Endometrial microvascular endothelial cells (primary cell): Measurements from ENCODE around the gene PEX5L. TPM values are rescaled to one million over a fixed set of nuclear protein-coding genes. Genes with fewer than 3 reads are reported as not detected.

Experiments
- in situ Hi-C: cut with HindIII; loops from 2 replicates; pipeline ENCODE4 v1.10.0; 2017; ENCODE audit warnings: low sequenced_read_pairs, low pct_unique_long_range_greater_than_20kb; ENCODE audit errors: inconsistent ontology term
- total RNA-seq: library from RNA; depleted of rRNA; stranded (reverse); fragments of >200 nt; gene quantifications from one replicate; pipeline ENCODE4 v1.2.3, GENCODE V29; 2015; ENCODE audit errors: inconsistent ontology term

PEX5L gene
- total RNA-seq, 1 donor from 2014 or later: not detected

- in situ Hi-C loops: no loop called here
Measured at GRCh38 chr3:179760944-179761343, 275.8 kb downstream of the PEX5L start.

DNA sequence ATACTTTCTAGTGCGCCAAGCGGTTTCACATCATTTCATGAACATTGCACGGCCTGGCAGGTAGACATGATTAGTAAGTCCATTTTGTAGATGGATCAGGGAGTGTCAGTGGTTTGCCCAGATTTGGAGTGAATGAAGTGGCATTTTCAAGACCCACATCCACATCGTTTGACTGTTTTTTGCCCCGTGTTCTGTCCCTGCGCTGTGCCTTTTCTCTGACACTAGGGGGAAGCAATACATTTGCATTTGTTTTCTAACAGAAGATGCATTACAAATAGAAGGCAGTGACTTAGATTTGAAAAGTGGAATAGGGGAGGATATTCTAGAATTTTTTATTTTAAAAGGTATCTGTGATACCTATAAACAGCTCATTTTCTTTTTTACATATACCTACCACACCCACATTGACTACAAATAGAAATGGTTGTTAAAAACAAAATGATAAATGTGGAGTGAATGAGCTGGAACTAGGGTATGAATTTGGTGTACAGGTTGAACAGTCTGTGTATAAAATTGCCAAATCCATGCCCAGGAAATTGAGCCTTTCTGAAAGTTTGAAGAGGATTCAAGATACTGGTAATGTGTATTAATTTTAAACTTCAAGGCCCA lies 285.9 kb downstream of the PEX5L start:
- in situ Hi-C loops: no loop called here

- in situ Hi-C loops: no loop called here
Measured at GRCh38 chr3:179745716-179746115, 291.0 kb downstream of the PEX5L start.

- in situ Hi-C loops: no loop called here
Measured at GRCh38 chr3:179745079-179745478, 291.7 kb downstream of the PEX5L start.
